Spleen (tissue), 11 donors: ENCODE data around the gene ALKBH5. TPM values are rescaled to one million over a fixed set of nuclear protein-coding genes. Genes with fewer than 3 reads are reported as not detected.
A peak's percentile ranks its signal among the peaks of the same experiment; 100 is the strongest.

Experiments
- DNase-seq: peaks from one replicate; pipeline ENCODE4 v3.0.0-alpha.2; 2020
- H3K27ac ChIP-seq, 8 donors: fragments of 200-600 bp; sonication (generic) in 7 of 8; 1 replicate in 4 of 8; 2 replicates in 4 of 8; pipeline versions ENCODE4 v1.5.0 to v1.8.0; 2016 to 2021; ENCODE audit warnings: inconsistent platforms in 4 of 8, mild to moderate bottlenecking in 4 of 8, moderate library complexity in 1 of 8
- H3K27me3 ChIP-seq, 7 donors: fragments of 200-600 bp; sonication (generic) in 6 of 7; replicated peaks in 1 of 7; 1 replicate in 4 of 7; 2 replicates in 3 of 7; pipeline versions ENCODE4 v1.5.0 to v1.8.0; 2016 to 2021; ENCODE audit warnings: inconsistent platforms in 3 of 7, mild to moderate bottlenecking in 1 of 7
- H3K36me3 ChIP-seq, 6 donors: fragments of 200-600 bp; sonication (generic) in 5 of 6; 1 replicate in 4 of 6; 2 replicates in 2 of 6; pipeline versions ENCODE4 v1.5.0 to v1.8.0; 2016 to 2021; ENCODE audit warnings: inconsistent platforms in 2 of 6
- H3K4me1 ChIP-seq, 6 donors: fragments of 200-600 bp; sonication (generic) in 5 of 6; 1 replicate in 3 of 6; 2 replicates in 3 of 6; pipeline versions ENCODE4 v1.5.0 to v1.8.0; 2016 to 2021; ENCODE audit warnings: inconsistent platforms in 3 of 6
- H3K4me3 ChIP-seq, 8 donors: fragments of 200-600 bp; sonication (generic) in 7 of 8; 1 replicate in 4 of 8; 2 replicates in 4 of 8; pipeline versions ENCODE4 v1.5.0 to v1.8.0; 2016 to 2021; ENCODE audit warnings: inconsistent platforms in 4 of 8, mild to moderate bottlenecking in 4 of 8, moderate library complexity in 2 of 8
- H3K9me3 ChIP-seq, 8 donors: fragments of 200-600 bp; sonication (generic) in 7 of 8; 1 replicate in 4 of 8; 2 replicates in 4 of 8; pipeline versions ENCODE4 v1.5.0 to v1.8.0; 2016 to 2021; ENCODE audit warnings: inconsistent platforms in 4 of 8
- CTCF ChIP-seq, 11 experiments: fragments of 200-600 bp in 7 of 11; fragments of 450-650 bp in 4 of 11; sonication (generic) in 4 of 11; IDR thresholded peaks in 8 of 11; conservative IDR thresholded peaks in 3 of 11; 1 replicate in 7 of 11; 2 replicates in 4 of 11; pipeline versions ENCODE4 v1.4.0 to v1.8.0; 2016 to 2021; ENCODE audit warnings: antibody characterized with exemption in 11 of 11, inconsistent platforms in 4 of 11, mild to moderate bottlenecking in 1 of 11
- POLR2A ChIP-seq, 3 donors: fragments of 450-650 bp; IDR thresholded peaks; one replicate each; pipeline ENCODE4 v1.5.1; 2017; ENCODE audit warnings: antibody characterized with exemption in 3 of 3, mild to moderate bottlenecking in 1 of 3
- POLR2AphosphoS5 ChIP-seq, 3 donors: sonication (generic); formaldehyde crosslinking; IDR thresholded peaks; one replicate each; pipeline ENCODE4 v1.5.1; 2017; ENCODE audit warnings: antibody characterized with exemption in 3 of 3
- WGBS, 5 donors: extraction: QIAGEN DNeasy Blood & Tissue Kit in 3 of 5; methylation state at CpG; one replicate each; pipeline versions ENCODE4 v1.1.5 to v1.1.7; 2013 to 2018; 5-methylcytosine and 5-hydroxymethylcytosine counted together
- intact Hi-C: fragments of 100-400 bp; cut with DNase I; formaldehyde crosslinking; loops from one replicate; pipeline ENCODE4 v1.15.0; 2023; ENCODE audit warnings: low total_unique reads
- polyA plus RNA-seq, 3 donors: library from polyadenylated mRNA; stranded (reverse); fragments of 200-250 nt; gene quantifications; one replicate each; pipeline ENCODE4 v1.2.1, GENCODE V29; 2013
- total RNA-seq, 7 donors: library from RNA; depleted of rRNA in 3 of 7; stranded (reverse); fragments of >200 nt in 3 of 7; fragmentation: NEBNext Ultra II Directional in 4 of 7; extraction: Animal tissue kit (Norgen Biotek cat#: 25700) in 4 of 7; gene quantifications; one replicate each; pipeline versions ENCODE4 v1.1.0 to v1.2.1, GENCODE V29; 2016 to 2021
- donor health status: healthy with polysubstance abuse.
- donor health status: DM: no; HTN: no; CAD: no; lungs with moderate emphysema.
- donor health status: DM: no; HTN: no; CAD: no.
- donor health status: Bipolar disorder and iron deficiency.
- donor health status: healthy.
- donor health status: DM: no; HTN: no; CAD: no.
- donor health status: DM: yes; HTN: yes; CAD: no.

The ALKBH5 gene
- total and polyA plus RNA-seq, 10 donors = 27.1 to 120 (median 94.3) TPM

GRCh38 chr17:18248811-18249210 lies 65.2 kb downstream of the ALKBH5 start:
- Histone ChIP-seq H3K9me3 (no peaks in the 10 kb centered on the region), H3K27me3 (no peaks in the 10 kb centered on the region), H3K4me1 (peaks cover 5 to 35% (median 23%) of the 10 kb centered on the region in 6 donors), H3K4me3 (no peak overlapping the region), H3K27ac (peak overlapping the region in 7 of 8 donors; percentile 23 to 77 (median 63)), H3K36me3 (peaks cover 10 to 100% (median 98%) of the 10 kb centered on the region in 6 donors)
- DNase-seq = no peak
- intact Hi-C loops = no loop called here
- WGBS, 5 donors = 78 to 86% (median 83%) methylated on average over 7 of the region's 7 CpGs
- TF ChIP-seq POLR2A (IDR thresholded peaks at IDR 0.05) (no peak), CTCF (IDR thresholded peaks at IDR 0.05 in 8 of 11, conservative IDR thresholded peaks at IDR 0.05 in 3 of 11) (no peak), POLR2AphosphoS5 (IDR thresholded peaks at IDR 0.05) (peak in 1 of 3 donors; percentile 50)

- Histone ChIP-seq H3K9me3 (no peaks in the 10 kb centered on the region), H3K27ac (no peak overlapping the region), H3K4me3 (no peak overlapping the region), H3K36me3 (peaks cover 8 to 100% (median 99%) of the 10 kb centered on the region in 6 donors), H3K4me1 (peaks cover 5 to 39% (median 23%) of the 10 kb centered on the region in 6 donors), H3K27me3 (no peaks in the 10 kb centered on the region)
- no peak for DNase-seq
- WGBS, 5 donors = 88 to 91% (median 91%) methylated on average over 9 of the region's 9 CpGs
- intact Hi-C loops = no loop called here
- TF ChIP-seq POLR2A (IDR thresholded peaks at IDR 0.05) (no peak), CTCF (IDR thresholded peaks at IDR 0.05 in 8 of 11, conservative IDR thresholded peaks at IDR 0.05 in 3 of 11) (no peak), POLR2AphosphoS5 (IDR thresholded peaks at IDR 0.05) (no peak)
Measured at GRCh38 chr17:18250259-18250658, 66.6 kb downstream of the ALKBH5 start.

- DNase-seq = no peak
- TF ChIP-seq POLR2AphosphoS5 (IDR thresholded peaks at IDR 0.05) = peak in 1 of 3 donors; percentile 39
- TF ChIP-seq CTCF (IDR thresholded peaks at IDR 0.05 in 8 of 11, conservative IDR thresholded peaks at IDR 0.05 in 3 of 11) = no peak
- WGBS, 5 donors = 89 to 100% (median 94%) methylated on average over 11 to 14 of the region's 14 CpGs
- H3K27me3 ChIP-seq = no peaks in the 10 kb centered on the region
- no peak overlapping the region for H3K4me3 ChIP-seq
- peaks cover 6 to 100% (median 99%) of the 10 kb centered on the region in 6 donors for H3K36me3 ChIP-seq
- H3K4me1 ChIP-seq = peaks cover 5 to 41% (median 24%) of the 10 kb centered on the region in 6 donors
- no peak overlapping the region for H3K27ac ChIP-seq
- H3K9me3 ChIP-seq = no peaks in the 10 kb centered on the region
- intact Hi-C loops = no loop called here
Measured at GRCh38 chr17:18250708-18251107, 67.1 kb downstream of the ALKBH5 start.

- Histone ChIP-seq H3K9me3 (no peaks in the 10 kb centered on the region), H3K36me3 (peaks cover 6 to 100% (median 99%) of the 10 kb centered on the region in 6 donors), H3K4me1 (peaks cover 5 to 42% (median 28%) of the 10 kb centered on the region in 6 donors), H3K27me3 (no peaks in the 10 kb centered on the region), H3K4me3 (no peak overlapping the region), H3K27ac (no peak overlapping the region)
- DNase-seq = no peak
- peak in 1 of 3 donors; percentile 4 for TF ChIP-seq POLR2AphosphoS5 (IDR thresholded peaks at IDR 0.05)
- no peak for TF ChIP-seq CTCF (IDR thresholded peaks at IDR 0.05 in 8 of 11, conservative IDR thresholded peaks at IDR 0.05 in 3 of 11)
- intact Hi-C loops = no loop called here
- WGBS, 5 donors = 84 to 95% (median 90%) methylated on average over 14 to 15 of the region's 15 CpGs
Measured at GRCh38 chr17:18251204-18251603, 67.6 kb downstream of the ALKBH5 start.
